ENCODE results near the gene SCGB2B2. TPM values are rescaled to one million over a fixed set of nuclear protein-coding genes. Genes with fewer than 3 reads are reported as not detected.
"Not testable (repeated sequence)": the region's sequence is repeated elsewhere in the genome, so short reads cannot be mapped to it uniquely, and the experiment has no call there.

Gene SCGB2B2
- total RNA-seq, 1 donor from 2014 or later: 0.60 TPM

DNA sequence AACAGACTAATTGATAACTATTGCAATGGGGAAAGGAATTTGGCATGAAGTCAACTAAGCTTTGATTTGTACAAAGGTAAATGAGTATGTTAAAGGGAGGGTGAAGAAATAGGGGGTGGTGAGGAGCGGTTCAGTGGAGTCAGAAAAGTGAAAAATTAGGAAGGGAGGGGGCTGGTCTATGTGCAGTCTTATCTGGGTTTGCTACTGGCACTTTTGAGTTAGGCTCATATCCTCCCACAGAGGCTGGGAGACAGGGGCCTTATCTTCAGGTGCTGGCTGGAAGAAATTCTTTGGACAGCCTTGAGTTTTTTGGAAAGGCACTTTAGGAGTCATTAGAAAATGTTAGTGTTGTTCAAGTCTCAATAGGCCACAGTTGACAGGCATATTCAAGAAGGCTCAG lies 11.6 kb upstream of the SCGB2B2 start:
- no peak overlapping the region for H3K27ac Mint-ChIP-seq
- no peak for TF ChIP-seq CTCF (conservative IDR thresholded peaks at IDR 0.05)
- no peaks in the 10 kb centered on the region for H3K4me1 Mint-ChIP-seq (ENCODE audit: unreplicated experiment)
- H3K27me3 Mint-ChIP-seq: peaks cover 11% of the 10 kb centered on the region
- peaks cover 27% of the 10 kb centered on the region for H3K36me3 Mint-ChIP-seq
- DNase-seq (ENCODE audit: extremely low spot score, unreplicated experiment): no peak
- H3K9me3 Mint-ChIP-seq: peaks cover 11% of the 10 kb centered on the region
- H3K4me3 Mint-ChIP-seq: no peak overlapping the region

GRCh38 chr19:34687348-34687747 lies 10.4 kb upstream of the SCGB2B2 start:
- Mint-ChIP-seq H3K4me1 (ENCODE audit: unreplicated experiment) (no peaks in the 10 kb centered on the region), H3K9me3 (peaks cover 11% of the 10 kb centered on the region), H3K36me3 (peaks cover 37% of the 10 kb centered on the region), H3K27ac (no peak overlapping the region), H3K27me3 (peaks cover 7% of the 10 kb centered on the region), H3K4me3 (no peak overlapping the region)
- no peak for DNase-seq (ENCODE audit: extremely low spot score, unreplicated experiment)
- TF ChIP-seq CTCF (conservative IDR thresholded peaks at IDR 0.05): no peak

- DNase-seq (ENCODE audit: extremely low spot score, unreplicated experiment): no peak
- no peak overlapping the region for H3K27ac Mint-ChIP-seq
- no peaks in the 10 kb centered on the region for H3K4me1 Mint-ChIP-seq (ENCODE audit: unreplicated experiment)
- H3K9me3 Mint-ChIP-seq: peaks cover 11% of the 10 kb centered on the region
- peaks cover 5% of the 10 kb centered on the region for H3K27me3 Mint-ChIP-seq
- peaks cover 45% of the 10 kb centered on the region for H3K36me3 Mint-ChIP-seq
- no peak for TF ChIP-seq CTCF (conservative IDR thresholded peaks at IDR 0.05)
- no peak overlapping the region for H3K4me3 Mint-ChIP-seq
These were observed 9.5 kb upstream of the SCGB2B2 start for GRCh38 chr19:34686455-34686854.

DNA sequence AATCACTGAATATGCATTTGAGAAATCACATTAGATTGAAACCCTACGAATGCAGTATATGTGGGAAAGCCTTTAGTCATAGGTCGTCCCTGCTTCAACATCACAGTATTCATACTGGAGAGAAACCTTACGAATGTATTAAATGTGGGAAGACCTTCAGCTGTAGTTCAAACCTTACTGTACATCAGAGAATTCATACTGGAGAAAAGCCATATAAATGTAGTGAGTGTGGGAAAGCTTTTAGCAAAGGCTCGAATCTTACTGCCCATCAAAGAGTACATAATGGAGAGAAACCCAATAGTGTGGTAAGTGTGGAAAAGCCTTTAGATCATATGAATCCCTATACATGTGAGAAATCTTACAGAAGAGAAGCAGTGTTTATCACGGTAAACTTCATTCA lies 8.3 kb upstream of the SCGB2B2 start:
- Mint-ChIP-seq H3K36me3 (peaks cover 54% of the 10 kb centered on the region), H3K9me3 (peaks cover 11% of the 10 kb centered on the region)
- not testable (repeated sequence) for H3K27ac Mint-ChIP-seq; H3K4me1 Mint-ChIP-seq (ENCODE audit: unreplicated experiment); DNase-seq (ENCODE audit: extremely low spot score, unreplicated experiment); H3K27me3 Mint-ChIP-seq; H3K4me3 Mint-ChIP-seq

- H3K9me3 Mint-ChIP-seq: peaks cover 11% of the 10 kb centered on the region
- H3K36me3 Mint-ChIP-seq: peaks cover 72% of the 10 kb centered on the region
- TF ChIP-seq CTCF (conservative IDR thresholded peaks at IDR 0.05): no peak
- H3K4me3 Mint-ChIP-seq: no peak overlapping the region
- H3K4me1 Mint-ChIP-seq (ENCODE audit: unreplicated experiment): peaks cover 6% of the 10 kb centered on the region
- no peak overlapping the region for H3K27ac Mint-ChIP-seq
- no peaks in the 10 kb centered on the region for H3K27me3 Mint-ChIP-seq
- no peak for DNase-seq (ENCODE audit: extremely low spot score, unreplicated experiment)
These were observed 4.5 kb upstream of the SCGB2B2 start for GRCh38 chr19:34681478-34681877.

DNA sequence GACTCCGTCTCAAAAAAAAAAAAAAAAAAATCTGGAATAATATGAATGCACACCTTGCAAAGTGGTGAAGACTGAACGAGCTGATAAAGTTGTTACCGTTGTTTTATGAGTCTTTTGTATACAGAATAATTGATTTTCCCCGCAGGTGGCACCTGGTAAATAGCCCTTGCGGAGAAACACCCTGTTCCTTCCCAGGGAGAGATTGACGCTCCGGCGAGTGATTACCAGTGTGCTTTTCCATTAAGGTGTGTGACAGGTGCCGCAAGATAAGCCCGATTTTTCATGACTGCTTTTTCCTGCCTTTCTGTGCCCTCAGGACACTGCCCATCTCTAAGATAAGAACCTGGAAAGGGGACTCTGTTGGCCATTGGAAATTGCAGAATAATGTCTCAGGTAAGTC lies 1.5 kb upstream of the SCGB2B2 start:
- Mint-ChIP-seq H3K27ac (peak overlapping the region; percentile 98), H3K27me3 (no peaks in the 10 kb centered on the region)

More for the DNA sequence above, 1.5 kb upstream of the SCGB2B2 start:
- no peak for DNase-seq (ENCODE audit: extremely low spot score, unreplicated experiment)
- no peak for TF ChIP-seq CTCF (conservative IDR thresholded peaks at IDR 0.05)
- H3K9me3 Mint-ChIP-seq: peaks cover 7% of the 10 kb centered on the region
- peak overlapping the region; percentile 95 for H3K4me3 Mint-ChIP-seq
- peaks cover 6% of the 10 kb centered on the region for H3K4me1 Mint-ChIP-seq (ENCODE audit: unreplicated experiment)
- peaks cover 46% of the 10 kb centered on the region for H3K36me3 Mint-ChIP-seq

Measured in type B pancreatic cell (in vitro differentiated cells).